GM23338 (cell line): Measurements from ENCODE around the gene PTPN22. TPM values are rescaled to one million over a fixed set of nuclear protein-coding genes. Genes with fewer than 3 reads are reported as not detected.
A peak's percentile ranks its signal among the peaks of the same experiment; 100 is the strongest.

Experiments used
- ATAC-seq: fragments of 200-7000 bp; cut with Tn5 transposase; 3 replicates; pipeline ENCODE4 v1.9.1; 2020
- DNase-seq: peaks from one replicate; pipeline ENCODE4 v3.0.0-alpha.2; 2015; ENCODE audit warnings: low spot score
- H2AFZ ChIP-seq: fragments of 200-600 bp; sonication (generic); 2 replicates; pipeline ENCODE4 v1.8.0; 2016; ENCODE audit warnings: antibody characterized with exemption, mild to moderate bottlenecking, moderate library complexity
- H3F3A ChIP-seq: fragments of 200-600 bp; sonication (generic); replicated peaks from 2 replicates; pipeline ENCODE4 v1.8.0; 2017; ENCODE audit warnings: antibody characterized with exemption, mixed run types, low read depth
- H3K27ac ChIP-seq: fragments of 200-600 bp; sonication (generic); 2 replicates; pipeline ENCODE4 v1.6.1; 2016; ENCODE audit warnings: low read depth
- H3K27me3 ChIP-seq: fragments of 200-600 bp; sonication (generic); 2 replicates; pipeline ENCODE4 v1.8.0; 2016; ENCODE audit warnings: mild to moderate bottlenecking, mixed run types, moderate library complexity; ENCODE audit not compliant: insufficient read depth
- H3K36me3 ChIP-seq: fragments of 200-600 bp; sonication (generic); 2 replicates; pipeline ENCODE4 v1.8.0; 2016; ENCODE audit warnings: mild to moderate bottlenecking; ENCODE audit not compliant: insufficient read depth
- H3K4me1 ChIP-seq: fragments of 200-600 bp; sonication (generic); 2 replicates; pipeline ENCODE4 v1.8.0; 2016; ENCODE audit warnings: mild to moderate bottlenecking, moderate library complexity; ENCODE audit not compliant: insufficient read depth
- H3K4me2 ChIP-seq: fragments of 200-600 bp; sonication (generic); 2 replicates; pipeline ENCODE4 v1.7.1; 2017; ENCODE audit warnings: mixed run types
- H3K4me3 ChIP-seq: fragments of 200-600 bp; sonication (generic); 2 replicates; pipeline ENCODE4 v1.6.1; 2016; ENCODE audit warnings: mixed run types
- H3K79me2 ChIP-seq: fragments of 200-600 bp; sonication (generic); replicated peaks from 2 replicates; pipeline ENCODE4 v1.8.0; 2017; ENCODE audit warnings: mild to moderate bottlenecking; ENCODE audit not compliant: insufficient read depth
- H3K9me2 ChIP-seq: fragments of 200-600 bp; sonication (generic); 2 replicates; pipeline ENCODE4 v1.8.0; 2017; ENCODE audit not compliant: insufficient read depth
- H4K20me1 ChIP-seq: fragments of 200-600 bp; sonication (generic); replicated peaks from 2 replicates; pipeline ENCODE4 v1.8.0; 2017; ENCODE audit warnings: mild to moderate bottlenecking; ENCODE audit not compliant: insufficient read depth
- H3K27ac Mint-ChIP-seq: 2 replicates; pipeline ENCODE4 v1.8.0; 2020; ENCODE audit warnings: inconsistent platforms, mild to moderate bottlenecking, moderate library complexity, mixed read lengths
- H3K27me3 Mint-ChIP-seq: 3 replicates; pipeline ENCODE4 v1.8.0; 2022; ENCODE audit warnings: low read depth, mild to moderate bottlenecking, moderate library complexity, mixed read lengths, inconsistent platforms; ENCODE audit not compliant: insufficient read depth, poor library complexity
- H3K36me3 Mint-ChIP-seq: 3 replicates; pipeline ENCODE4 v1.8.0; 2021; ENCODE audit warnings: low read depth, mild to moderate bottlenecking, inconsistent platforms, moderate library complexity, mixed read lengths
- H3K4me1 Mint-ChIP-seq: 3 replicates; pipeline ENCODE4 v1.8.0; 2020; ENCODE audit warnings: mild to moderate bottlenecking, inconsistent platforms, mixed read lengths
- H3K4me3 Mint-ChIP-seq: 3 replicates; pipeline ENCODE4 v1.8.0; 2021; ENCODE audit warnings: moderate library complexity, mild to moderate bottlenecking, inconsistent platforms, mixed read lengths
- H3K9me3 Mint-ChIP-seq: 3 replicates; pipeline ENCODE4 v1.8.0; 2020; ENCODE audit warnings: moderate library complexity, mild to moderate bottlenecking, inconsistent platforms, mixed read lengths
- CREB1 ChIP-seq: fragments of 250-450 bp; sonication (Bioruptor Pico); IDR thresholded peaks from 2 replicates; pipeline ENCODE4 v1.5.0; 2020; ENCODE audit warnings: low read depth, mild to moderate bottlenecking, moderate library complexity
- EZH2 ChIP-seq: fragments of 200-600 bp; sonication (generic); IDR thresholded peaks from one replicate; pipeline ENCODE4 v1.8.0; 2017; ENCODE audit warnings: antibody characterized with exemption, mild to moderate bottlenecking, low read depth; ENCODE audit not compliant: unreplicated experiment
- EZH2phosphoT487 ChIP-seq: fragments of 200-600 bp; sonication (generic); IDR thresholded peaks from one replicate; pipeline ENCODE4 v1.8.1; 2018; ENCODE audit warnings: antibody characterized with exemption; ENCODE audit not compliant: unreplicated experiment
- JUNB ChIP-seq: IDR thresholded peaks from one replicate; pipeline ENCODE4 v1.6.1; 2016; ENCODE audit warnings: antibody characterized with exemption; ENCODE audit not compliant: unreplicated experiment
- NANOG ChIP-seq: IDR thresholded peaks from 2 replicates; pipeline ENCODE4 v1.6.1; 2016; ENCODE audit warnings: antibody characterized with exemption, borderline replicate concordance
- POLR2AphosphoS5 ChIP-seq: IDR thresholded peaks from 2 replicates; pipeline ENCODE4 v1.6.1; 2016; ENCODE audit warnings: antibody characterized with exemption, low read depth
- STAT1 ChIP-seq: IDR thresholded peaks from one replicate; pipeline ENCODE4 v1.6.1; 2016; ENCODE audit warnings: antibody characterized with exemption; ENCODE audit not compliant: unreplicated experiment
- ZNF114 ChIP-seq: fragments of 250-450 bp; sonication (Bioruptor Pico); IDR thresholded peaks from 2 replicates; pipeline ENCODE4 v1.5.0; 2020; ENCODE audit warnings: mild to moderate bottlenecking, moderate library complexity
- ZNF331 ChIP-seq: fragments of 250-450 bp; sonication (Bioruptor Pico); IDR thresholded peaks from 2 replicates; pipeline ENCODE4 v1.5.0; 2020; ENCODE audit warnings: low read depth, mild to moderate bottlenecking, moderate library complexity
- polyA plus RNA-seq: library from polyadenylated mRNA; unstranded; fragments of >200 nt; fragmentation: Nextera tagmentation; extraction: Ambion mirVana; gene quantifications from 2 replicates; pipeline ENCODE4 v1.2.1, GENCODE V29; 2016
- total RNA-seq: library from RNA; depleted of rRNA; stranded (reverse); fragments of >200 nt; shearing (Covaris generic); gene quantifications from 2 replicates; pipeline ENCODE4 v1.2.3, GENCODE V29; 2014
- TF ChIP-seq, protein P1 (sequence below): fragments of 250-450 bp; sonication (Bioruptor Pico); IDR thresholded peaks from 2 replicates; pipeline ENCODE4 v1.5.0; 2020; ENCODE audit warnings: mild to moderate bottlenecking, moderate library complexity
- TF ChIP-seq, protein P2 (sequence below): IDR thresholded peaks from 2 replicates; pipeline ENCODE4 v1.6.1; 2016; ENCODE audit warnings: antibody characterized with exemption
- TF ChIP-seq, protein P3 (sequence below), 2 experiments: fragments of 200-600 bp in 1 of 2; sonication (generic) in 1 of 2; conservative IDR thresholded peaks; 2 replicates each; pipeline versions ENCODE4 v1.5.1 to v1.6.1; 2016 to 2017; ENCODE audit warnings: antibody characterized with exemption in 2 of 2, low read depth in 2 of 2, mild to moderate bottlenecking in 2 of 2, moderate library complexity in 1 of 2
- TF ChIP-seq, protein P4 (sequence below): IDR thresholded peaks from one replicate; pipeline ENCODE4 v1.6.1; 2018; ENCODE audit warnings: antibody characterized with exemption; ENCODE audit not compliant: unreplicated experiment

PTPN22 gene
- total and polyA plus RNA-seq, 2 experiments from 2014 or later: 0.08 TPM; not detected in 1

DNA sequence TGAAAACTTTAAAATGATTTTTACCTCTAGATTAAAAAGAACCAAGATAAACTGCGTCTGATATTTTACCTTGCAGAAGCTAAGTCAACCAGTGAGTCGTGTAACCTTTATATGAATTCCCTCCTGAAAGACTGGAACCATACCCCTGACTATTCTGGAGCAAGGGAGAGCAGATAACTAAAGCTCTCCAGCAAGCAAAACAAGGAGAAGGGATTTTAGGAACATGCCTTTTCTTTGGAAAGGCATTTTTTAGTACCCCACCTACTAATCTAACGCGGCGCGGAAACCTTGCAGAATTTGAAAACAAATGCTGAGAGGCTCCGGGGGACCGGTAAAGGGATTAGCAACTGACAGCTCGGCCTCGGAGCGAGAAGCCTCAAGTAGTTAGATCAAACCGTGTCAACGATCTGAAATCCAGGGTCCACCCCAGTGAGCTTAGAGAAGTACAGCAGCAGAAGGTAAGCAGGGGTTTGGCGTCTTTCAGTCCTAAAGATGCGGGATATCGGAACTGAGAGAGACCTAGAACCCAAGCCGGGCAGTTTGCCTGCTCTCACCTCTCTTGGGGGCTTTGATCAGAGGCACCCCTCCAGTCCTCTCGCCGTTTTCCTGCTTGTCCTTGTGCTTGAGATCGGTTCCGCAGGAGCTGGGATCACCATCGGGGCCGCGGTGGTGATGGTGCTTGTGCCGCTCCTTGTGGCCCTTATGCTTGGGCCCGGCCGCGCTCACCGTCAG, 60.2 kb downstream of the PTPN22 start:
- Histone ChIP-seq H2AFZ (peak overlapping the region; percentile 66), H3K27ac (peak overlapping the region; percentile 58; the same call in 1 of the 2 replicates), H3F3A (no peaks in the 10 kb centered on the region), H3K9me2 (no peaks in the 10 kb centered on the region), H3K4me1 (peaks cover 11% of the 10 kb centered on the region; the same call in 1 of the 2 replicates), H4K20me1 (peaks cover 15% of the 10 kb centered on the region; the same call in 1 of the 2 replicates), H3K4me2 (peak overlapping the region; percentile 83), H3K79me2 (peaks cover 53% of the 10 kb centered on the region), H3K36me3 (no peaks in the 10 kb centered on the region), H3K4me3 (peak overlapping the region; percentile 72), H3K27me3 (no peaks in the 10 kb centered on the region)
- TF ChIP-seq, protein P1, sequence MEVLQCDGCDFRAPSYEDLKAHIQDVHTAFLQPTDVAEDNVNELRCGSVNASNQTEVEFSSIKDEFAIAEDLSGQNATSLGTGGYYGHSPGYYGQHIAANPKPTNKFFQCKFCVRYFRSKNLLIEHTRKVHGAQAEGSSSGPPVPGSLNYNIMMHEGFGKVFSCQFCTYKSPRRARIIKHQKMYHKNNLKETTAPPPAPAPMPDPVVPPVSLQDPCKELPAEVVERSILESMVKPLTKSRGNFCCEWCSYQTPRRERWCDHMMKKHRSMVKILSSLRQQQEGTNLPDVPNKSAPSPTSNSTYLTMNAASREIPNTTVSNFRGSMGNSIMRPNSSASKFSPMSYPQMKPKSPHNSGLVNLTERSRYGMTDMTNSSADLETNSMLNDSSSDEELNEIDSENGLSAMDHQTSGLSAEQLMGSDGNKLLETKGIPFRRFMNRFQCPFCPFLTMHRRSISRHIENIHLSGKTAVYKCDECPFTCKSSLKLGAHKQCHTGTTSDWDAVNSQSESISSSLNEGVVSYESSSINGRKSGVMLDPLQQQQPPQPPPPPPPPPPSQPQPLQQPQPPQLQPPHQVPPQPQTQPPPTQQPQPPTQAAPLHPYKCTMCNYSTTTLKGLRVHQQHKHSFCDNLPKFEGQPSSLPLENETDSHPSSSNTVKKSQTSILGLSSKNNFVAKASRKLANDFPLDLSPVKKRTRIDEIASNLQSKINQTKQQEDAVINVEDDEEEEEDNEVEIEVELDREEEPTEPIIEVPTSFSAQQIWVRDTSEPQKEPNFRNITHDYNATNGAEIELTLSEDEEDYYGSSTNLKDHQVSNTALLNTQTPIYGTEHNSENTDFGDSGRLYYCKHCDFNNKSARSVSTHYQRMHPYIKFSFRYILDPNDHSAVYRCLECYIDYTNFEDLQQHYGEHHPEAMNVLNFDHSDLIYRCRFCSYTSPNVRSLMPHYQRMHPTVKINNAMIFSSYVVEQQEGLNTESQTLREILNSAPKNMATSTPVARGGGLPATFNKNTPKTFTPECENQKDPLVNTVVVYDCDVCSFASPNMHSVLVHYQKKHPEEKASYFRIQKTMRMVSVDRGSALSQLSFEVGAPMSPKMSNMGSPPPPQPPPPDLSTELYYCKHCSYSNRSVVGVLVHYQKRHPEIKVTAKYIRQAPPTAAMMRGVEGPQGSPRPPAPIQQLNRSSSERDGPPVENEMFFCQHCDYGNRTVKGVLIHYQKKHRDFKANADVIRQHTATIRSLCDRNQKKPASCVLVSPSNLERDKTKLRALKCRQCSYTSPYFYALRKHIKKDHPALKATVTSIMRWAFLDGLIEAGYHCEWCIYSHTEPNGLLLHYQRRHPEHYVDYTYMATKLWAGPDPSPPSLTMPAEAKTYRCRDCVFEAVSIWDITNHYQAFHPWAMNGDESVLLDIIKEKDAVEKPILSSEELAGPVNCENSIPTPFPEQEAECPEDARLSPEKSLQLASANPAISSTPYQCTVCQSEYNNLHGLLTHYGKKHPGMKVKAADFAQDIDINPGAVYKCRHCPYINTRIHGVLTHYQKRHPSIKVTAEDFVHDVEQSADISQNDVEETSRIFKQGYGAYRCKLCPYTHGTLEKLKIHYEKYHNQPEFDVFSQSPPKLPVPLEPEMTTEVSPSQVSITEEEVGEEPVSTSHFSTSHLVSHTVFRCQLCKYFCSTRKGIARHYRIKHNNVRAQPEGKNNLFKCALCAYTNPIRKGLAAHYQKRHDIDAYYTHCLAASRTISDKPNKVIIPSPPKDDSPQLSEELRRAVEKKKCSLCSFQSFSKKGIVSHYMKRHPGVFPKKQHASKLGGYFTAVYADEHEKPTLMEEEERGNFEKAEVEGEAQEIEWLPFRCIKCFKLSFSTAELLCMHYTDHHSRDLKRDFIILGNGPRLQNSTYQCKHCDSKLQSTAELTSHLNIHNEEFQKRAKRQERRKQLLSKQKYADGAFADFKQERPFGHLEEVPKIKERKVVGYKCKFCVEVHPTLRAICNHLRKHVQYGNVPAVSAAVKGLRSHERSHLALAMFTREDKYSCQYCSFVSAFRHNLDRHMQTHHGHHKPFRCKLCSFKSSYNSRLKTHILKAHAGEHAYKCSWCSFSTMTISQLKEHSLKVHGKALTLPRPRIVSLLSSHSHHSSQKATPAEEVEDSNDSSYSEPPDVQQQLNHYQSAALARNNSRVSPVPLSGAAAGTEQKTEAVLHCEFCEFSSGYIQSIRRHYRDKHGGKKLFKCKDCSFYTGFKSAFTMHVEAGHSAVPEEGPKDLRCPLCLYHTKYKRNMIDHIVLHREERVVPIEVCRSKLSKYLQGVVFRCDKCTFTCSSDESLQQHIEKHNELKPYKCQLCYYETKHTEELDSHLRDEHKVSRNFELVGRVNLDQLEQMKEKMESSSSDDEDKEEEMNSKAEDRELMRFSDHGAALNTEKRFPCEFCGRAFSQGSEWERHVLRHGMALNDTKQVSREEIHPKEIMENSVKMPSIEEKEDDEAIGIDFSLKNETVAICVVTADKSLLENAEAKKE (CRISPR knock-in tag): no peak
- TF ChIP-seq ZNF331 (CRISPR knock-in tag): no peak
- TF ChIP-seq, protein P2, sequence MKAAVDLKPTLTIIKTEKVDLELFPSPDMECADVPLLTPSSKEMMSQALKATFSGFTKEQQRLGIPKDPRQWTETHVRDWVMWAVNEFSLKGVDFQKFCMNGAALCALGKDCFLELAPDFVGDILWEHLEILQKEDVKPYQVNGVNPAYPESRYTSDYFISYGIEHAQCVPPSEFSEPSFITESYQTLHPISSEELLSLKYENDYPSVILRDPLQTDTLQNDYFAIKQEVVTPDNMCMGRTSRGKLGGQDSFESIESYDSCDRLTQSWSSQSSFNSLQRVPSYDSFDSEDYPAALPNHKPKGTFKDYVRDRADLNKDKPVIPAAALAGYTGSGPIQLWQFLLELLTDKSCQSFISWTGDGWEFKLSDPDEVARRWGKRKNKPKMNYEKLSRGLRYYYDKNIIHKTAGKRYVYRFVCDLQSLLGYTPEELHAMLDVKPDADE: no peak
- no peak for TF ChIP-seq EZH2
- no peak for TF ChIP-seq EZH2phosphoT487
- no peak for TF ChIP-seq NANOG
- no peak for TF ChIP-seq CREB1 (CRISPR knock-in tag)
- TF ChIP-seq, protein P3, sequence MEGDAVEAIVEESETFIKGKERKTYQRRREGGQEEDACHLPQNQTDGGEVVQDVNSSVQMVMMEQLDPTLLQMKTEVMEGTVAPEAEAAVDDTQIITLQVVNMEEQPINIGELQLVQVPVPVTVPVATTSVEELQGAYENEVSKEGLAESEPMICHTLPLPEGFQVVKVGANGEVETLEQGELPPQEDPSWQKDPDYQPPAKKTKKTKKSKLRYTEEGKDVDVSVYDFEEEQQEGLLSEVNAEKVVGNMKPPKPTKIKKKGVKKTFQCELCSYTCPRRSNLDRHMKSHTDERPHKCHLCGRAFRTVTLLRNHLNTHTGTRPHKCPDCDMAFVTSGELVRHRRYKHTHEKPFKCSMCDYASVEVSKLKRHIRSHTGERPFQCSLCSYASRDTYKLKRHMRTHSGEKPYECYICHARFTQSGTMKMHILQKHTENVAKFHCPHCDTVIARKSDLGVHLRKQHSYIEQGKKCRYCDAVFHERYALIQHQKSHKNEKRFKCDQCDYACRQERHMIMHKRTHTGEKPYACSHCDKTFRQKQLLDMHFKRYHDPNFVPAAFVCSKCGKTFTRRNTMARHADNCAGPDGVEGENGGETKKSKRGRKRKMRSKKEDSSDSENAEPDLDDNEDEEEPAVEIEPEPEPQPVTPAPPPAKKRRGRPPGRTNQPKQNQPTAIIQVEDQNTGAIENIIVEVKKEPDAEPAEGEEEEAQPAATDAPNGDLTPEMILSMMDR (conservative IDR thresholded peaks at IDR 0.05; ENCODE audit: low read depth in 2 of 2): no peak
- no peak for TF ChIP-seq JUNB
- no peak for TF ChIP-seq ZNF114
- TF ChIP-seq POLR2AphosphoS5: no peak
- no peak for TF ChIP-seq STAT1
- TF ChIP-seq, protein P4, sequence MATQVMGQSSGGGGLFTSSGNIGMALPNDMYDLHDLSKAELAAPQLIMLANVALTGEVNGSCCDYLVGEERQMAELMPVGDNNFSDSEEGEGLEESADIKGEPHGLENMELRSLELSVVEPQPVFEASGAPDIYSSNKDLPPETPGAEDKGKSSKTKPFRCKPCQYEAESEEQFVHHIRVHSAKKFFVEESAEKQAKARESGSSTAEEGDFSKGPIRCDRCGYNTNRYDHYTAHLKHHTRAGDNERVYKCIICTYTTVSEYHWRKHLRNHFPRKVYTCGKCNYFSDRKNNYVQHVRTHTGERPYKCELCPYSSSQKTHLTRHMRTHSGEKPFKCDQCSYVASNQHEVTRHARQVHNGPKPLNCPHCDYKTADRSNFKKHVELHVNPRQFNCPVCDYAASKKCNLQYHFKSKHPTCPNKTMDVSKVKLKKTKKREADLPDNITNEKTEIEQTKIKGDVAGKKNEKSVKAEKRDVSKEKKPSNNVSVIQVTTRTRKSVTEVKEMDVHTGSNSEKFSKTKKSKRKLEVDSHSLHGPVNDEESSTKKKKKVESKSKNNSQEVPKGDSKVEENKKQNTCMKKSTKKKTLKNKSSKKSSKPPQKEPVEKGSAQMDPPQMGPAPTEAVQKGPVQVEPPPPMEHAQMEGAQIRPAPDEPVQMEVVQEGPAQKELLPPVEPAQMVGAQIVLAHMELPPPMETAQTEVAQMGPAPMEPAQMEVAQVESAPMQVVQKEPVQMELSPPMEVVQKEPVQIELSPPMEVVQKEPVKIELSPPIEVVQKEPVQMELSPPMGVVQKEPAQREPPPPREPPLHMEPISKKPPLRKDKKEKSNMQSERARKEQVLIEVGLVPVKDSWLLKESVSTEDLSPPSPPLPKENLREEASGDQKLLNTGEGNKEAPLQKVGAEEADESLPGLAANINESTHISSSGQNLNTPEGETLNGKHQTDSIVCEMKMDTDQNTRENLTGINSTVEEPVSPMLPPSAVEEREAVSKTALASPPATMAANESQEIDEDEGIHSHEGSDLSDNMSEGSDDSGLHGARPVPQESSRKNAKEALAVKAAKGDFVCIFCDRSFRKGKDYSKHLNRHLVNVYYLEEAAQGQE: no peak
- H3K4me3 Mint-ChIP-seq: peak overlapping the region; percentile 98
- ATAC-seq: peak; percentile 33
- peaks cover 13% of the 10 kb centered on the region for H3K4me1 Mint-ChIP-seq
- peak overlapping the region; percentile 81 for H3K27ac Mint-ChIP-seq
- H3K36me3 Mint-ChIP-seq: peaks cover 5% of the 10 kb centered on the region; the same call in 2 of the 3 replicates
- H3K9me3 Mint-ChIP-seq: no peaks in the 10 kb centered on the region
- H3K27me3 Mint-ChIP-seq: peaks cover 10% of the 10 kb centered on the region
- DNase-seq: peak; percentile 57
